Stimulated activated naive CD8-positive, alpha-beta T cell treated with anti-CD3 and anti-CD28 coated beads, Interleukin-15, Interleukin-2, amounts not matched to agents 100 U/mL and 50 U/mL, for 24 hours (primary cell): ENCODE data around the gene TBX2.

Source experiments
- ATAC-seq: fragments of 150-1000 bp; cut with Tn5 transposase; one replicate; pipeline ENCODE4 v1.10.0; 2021
- DNase-seq: peaks from one replicate; pipeline ENCODE4 v3.0.0; 2021

The TBX2 gene

GRCh38 chr17:61387511-61388305 is 11.9 kb upstream of the TBX2 start:
- DNase-seq (no peak), ATAC-seq (no peak)

GRCh38 chr17:61388561-61389356 is 10.9 kb upstream of the TBX2 start:
- ATAC-seq (no peak), DNase-seq (no peak)

- ATAC-seq (peak; percentile 58), DNase-seq (peak; percentile 74)
These were observed 9.8 kb upstream of the TBX2 start for GRCh38 chr17:61389670-61390478.

- no peak for ATAC-seq
- no peak for DNase-seq
These were observed 9.2 kb upstream of the TBX2 start for GRCh38 chr17:61390479-61390791.

- ATAC-seq (no peak), DNase-seq (no peak)
These were observed 7.9 kb upstream of the TBX2 start for GRCh38 chr17:61391595-61392291.

- no peak for DNase-seq
- ATAC-seq: no peak
These were observed 7.0 kb upstream of the TBX2 start for GRCh38 chr17:61392679-61393078.

GRCh38 chr17:61393550-61393903 is 6.1 kb upstream of the TBX2 start:
- ATAC-seq: no peak
- peak; percentile 29 for DNase-seq

GRCh38 chr17:61393904-61394629 is 5.6 kb upstream of the TBX2 start:
- ATAC-seq: no peak
- DNase-seq: no peak

- no peak for DNase-seq
- no peak for ATAC-seq
These were observed 4.8 kb upstream of the TBX2 start for GRCh38 chr17:61394630-61395408.

GRCh38 chr17:61395409-61395982 is 4.1 kb upstream of the TBX2 start:
- no peak for DNase-seq
- ATAC-seq: no peak

- DNase-seq (no peak), ATAC-seq (no peak)
These were observed 3.6 kb upstream of the TBX2 start for GRCh38 chr17:61395983-61396585.

GRCh38 chr17:61396586-61397085 is 3.0 kb upstream of the TBX2 start:
- DNase-seq: no peak
- ATAC-seq: no peak

GRCh38 chr17:61397086-61397842 is 2.4 kb upstream of the TBX2 start:
- no peak for ATAC-seq
- no peak for DNase-seq

GRCh38 chr17:61398721-61399130 is 917 bp upstream of the TBX2 start:
- DNase-seq (no peak), ATAC-seq (no peak)

- DNase-seq: no peak
- ATAC-seq: no peak
These were observed 548 bp downstream of the TBX2 start for GRCh38 chr17:61400066-61400716.

- ATAC-seq (no peak), DNase-seq (no peak)
These were observed 1.2 kb downstream of the TBX2 start for GRCh38 chr17:61400717-61401388.

GRCh38 chr17:61401389-61402072 is 1.9 kb downstream of the TBX2 start:
- no peak for ATAC-seq
- no peak for DNase-seq
